Mucosa of rectum (tissue), 2 donors: ENCODE data around the gene ZNF483.
A peak's percentile ranks its signal among the peaks of the same experiment; 100 is the strongest.
"Not testable (repeated sequence)": the region's sequence is repeated elsewhere in the genome, so short reads cannot be mapped to it uniquely, and the experiment has no call there.

ENCODE experiments used
- H3K27ac ChIP-seq, 2 donors: one replicate each; pipeline ENCODE4 v1.7.0; 2013; ENCODE audit warnings: inconsistent platforms in 2 of 2, low read depth in 2 of 2, low read length in 2 of 2
- H3K27me3 ChIP-seq, 2 donors: one replicate each; pipeline ENCODE4 v1.7.0; 2013; ENCODE audit warnings: low read length in 2 of 2; ENCODE audit not compliant: control insufficient read depth in 2 of 2, insufficient read depth in 2 of 2
- H3K36me3 ChIP-seq, 2 donors: one replicate each; pipeline ENCODE4 v1.7.0; 2013; ENCODE audit warnings: low read length in 2 of 2; ENCODE audit not compliant: control insufficient read depth in 2 of 2, insufficient read depth in 2 of 2
- H3K4me1 ChIP-seq, 2 donors: one replicate each; pipeline ENCODE4 v1.7.0; 2013; ENCODE audit warnings: low read length in 2 of 2, mild to moderate bottlenecking in 1 of 2; ENCODE audit not compliant: control insufficient read depth in 2 of 2, insufficient read depth in 2 of 2
- H3K4me3 ChIP-seq, 2 donors: one replicate each; pipeline ENCODE4 v1.7.0; 2013; ENCODE audit warnings: low read length in 2 of 2
- H3K9ac ChIP-seq, 2 donors: one replicate each; pipeline ENCODE4 v1.7.0; 2013; ENCODE audit warnings: low read length in 2 of 2, low read depth in 1 of 2, mild to moderate bottlenecking in 1 of 2
- H3K9me3 ChIP-seq, 2 donors: one replicate each; pipeline ENCODE4 v1.7.0; 2013; ENCODE audit warnings: low read length in 2 of 2; ENCODE audit not compliant: control insufficient read depth in 2 of 2
- donor health status: healthy.
- donor health status: Normal muscosa, but diverticular disease.

Gene ZNF483

DNA sequence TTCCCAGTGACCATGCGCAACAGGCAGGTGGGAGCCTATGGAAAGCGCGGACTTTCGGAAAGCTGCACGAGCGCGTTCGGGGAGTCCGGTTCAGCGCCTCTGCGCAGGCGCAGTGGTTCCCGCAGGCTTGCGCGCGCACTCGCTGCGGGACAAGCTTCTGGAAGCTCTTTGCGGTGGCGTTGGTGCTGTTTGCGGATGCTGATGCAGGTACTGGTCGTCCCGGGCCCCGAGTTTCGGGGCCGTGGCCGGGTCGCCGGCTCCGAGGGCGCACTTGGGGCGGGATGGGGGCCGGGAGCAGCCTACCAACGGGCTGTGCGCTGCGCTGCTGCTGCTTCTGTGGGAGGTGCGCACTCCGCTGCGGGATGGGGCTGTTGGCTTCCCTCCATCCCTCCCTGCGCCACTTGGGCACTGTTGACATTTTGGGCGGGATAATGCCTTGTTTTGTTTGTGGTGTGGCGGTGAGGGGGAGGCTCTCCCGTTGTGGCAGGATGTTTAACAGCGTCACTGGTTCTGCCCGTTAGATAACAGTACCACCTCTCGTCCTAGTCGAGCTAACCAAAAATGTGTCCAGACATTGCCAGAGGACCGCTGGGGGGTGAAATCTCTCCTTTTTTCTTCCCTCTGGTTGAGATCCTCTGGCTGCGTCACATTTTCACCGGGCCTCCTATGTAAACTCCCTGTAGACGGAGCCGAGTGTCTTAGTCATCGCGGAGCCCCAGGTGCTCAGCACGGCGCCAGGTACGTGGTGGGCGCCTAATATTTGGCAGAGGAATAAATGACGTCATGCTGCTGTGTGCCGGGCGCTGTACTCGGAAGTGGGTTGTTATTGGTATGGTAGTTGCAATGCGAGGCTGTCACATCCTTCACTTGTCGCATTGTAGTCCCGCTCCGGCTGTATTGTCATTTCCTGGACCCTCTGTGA lies at the start of gene ZNF483:
Gene ZNF483 (plus strand): TSS at position 124 of the 922 bp plus-strand sequence. CDS start 2,217 bp downstream, outside the sequence.
- peaks cover 8 to 9% of the 10 kb centered on the region in 2 donors for H3K4me1 ChIP-seq
- H3K27ac ChIP-seq, result peak within 1 kb of the TSS in 1 of 2 donors; percentile 23
- peaks cover 7 to 10% of the 10 kb centered on the region in 2 donors for H3K27me3 ChIP-seq
- H3K4me3 ChIP-seq, result peak within 1 kb of the TSS; percentile 57 to 87
- H3K9me3 ChIP-seq, result no peaks in the 10 kb centered on the region
- H3K9ac ChIP-seq, result peak within 1 kb of the TSS; percentile 52 to 70
- no peaks in the 10 kb centered on the region for H3K36me3 ChIP-seq

DNA sequence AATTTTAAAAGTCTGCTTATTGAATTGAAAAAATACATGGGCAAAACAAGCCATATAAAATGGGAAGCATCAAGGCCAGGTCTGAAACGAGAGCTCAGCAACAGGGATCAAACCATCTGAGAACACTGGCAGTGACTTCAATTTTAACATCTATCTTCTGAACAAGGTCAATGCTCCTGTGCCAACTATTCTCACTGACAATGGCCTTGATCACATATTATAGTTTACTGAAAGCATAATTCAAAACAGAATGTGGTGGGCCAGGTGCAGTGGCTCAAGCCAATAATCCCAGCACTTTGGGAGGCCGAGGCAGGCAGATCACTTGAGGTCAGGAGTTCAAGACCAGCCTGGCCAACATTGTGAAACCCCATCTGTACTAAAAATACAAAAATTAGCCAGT lies 49.8 kb upstream of the ZNF483 start:
- no peaks in the 10 kb centered on the region for H3K9me3 ChIP-seq
- H3K9ac ChIP-seq, result no peak overlapping the region
- H3K4me3 ChIP-seq, result no peak overlapping the region
- H3K27ac ChIP-seq, result no peak overlapping the region
- H3K27me3 ChIP-seq, result no peaks in the 10 kb centered on the region
- peaks cover 9 to 14% of the 10 kb centered on the region in 2 donors for H3K4me1 ChIP-seq
- no peaks in the 10 kb centered on the region for H3K36me3 ChIP-seq

DNA sequence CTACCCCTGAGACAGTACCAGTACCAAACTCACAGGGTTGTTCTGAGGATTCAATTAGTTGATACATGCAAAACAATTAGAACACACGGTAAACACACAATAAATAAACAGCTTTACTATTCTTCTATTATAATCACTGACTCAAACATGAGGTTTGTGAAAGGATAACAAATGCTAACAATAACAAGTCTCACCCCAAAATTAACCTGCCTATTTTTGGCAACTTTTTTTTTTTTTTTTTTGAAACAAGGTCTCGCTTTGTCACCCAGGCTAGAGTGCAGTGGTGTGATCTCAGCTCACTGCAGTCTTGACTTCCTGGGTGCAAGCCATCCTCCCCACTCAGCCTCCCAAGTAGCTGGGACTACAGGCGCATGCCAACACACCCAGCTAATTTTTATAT lies 47.3 kb upstream of the ZNF483 start:
- H3K4me1 ChIP-seq, result peaks cover 9 to 10% of the 10 kb centered on the region in 2 donors

DNA sequence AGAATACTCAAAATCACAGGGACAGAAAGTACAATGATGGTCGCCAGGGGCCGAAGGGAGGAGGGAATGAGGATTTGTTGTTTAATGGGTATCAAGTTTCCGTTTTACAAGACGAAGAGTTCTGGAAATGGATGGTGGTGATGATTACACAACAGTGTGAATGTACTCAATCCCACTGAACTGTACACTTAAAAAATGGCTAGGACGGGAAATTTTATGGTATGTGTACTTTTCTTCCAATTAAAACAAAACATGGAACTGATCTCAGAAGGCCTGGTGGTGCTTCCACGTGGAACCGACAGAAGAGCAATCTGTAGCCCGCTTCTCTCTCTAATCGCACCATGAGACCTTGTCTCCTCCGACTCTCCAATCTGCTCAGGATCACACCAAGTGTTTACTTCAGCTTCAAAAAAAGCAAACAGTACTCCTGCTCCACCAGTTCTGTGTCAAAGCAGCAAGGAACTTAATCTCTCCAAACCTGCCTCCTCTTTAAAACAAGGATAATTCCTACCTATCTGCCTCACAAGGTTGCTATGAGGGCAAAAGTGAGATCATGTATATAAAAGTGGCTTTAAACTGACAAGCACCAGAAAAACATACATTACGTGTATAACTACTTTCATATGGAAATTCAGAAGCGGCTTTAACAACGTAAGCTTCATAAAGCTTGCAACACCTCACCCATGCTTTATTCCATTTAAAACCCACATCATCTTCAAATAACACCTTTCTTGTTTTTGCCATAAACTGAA lies 42.9 kb upstream of the ZNF483 start:
- Histone ChIP-seq H3K4me3 (peak overlapping the region; percentile 88 to 92), H3K27me3 (no peaks in the 10 kb centered on the region), H3K9me3 (no peaks in the 10 kb centered on the region), H3K9ac (peak overlapping the region; percentile 9 to 78), H3K36me3 (no peaks in the 10 kb centered on the region), H3K27ac (peak overlapping the region; percentile 84 to 96), H3K4me1 (peaks cover 9 to 10% of the 10 kb centered on the region in 2 donors)

More for the DNA sequence above, 47.3 kb upstream of the ZNF483 start:
- H3K4me3 ChIP-seq, result no peak overlapping the region
- H3K9me3 ChIP-seq, result no peaks in the 10 kb centered on the region
- no peak overlapping the region for H3K9ac ChIP-seq
- H3K27ac ChIP-seq, result no peak overlapping the region
- H3K27me3 ChIP-seq, result no peaks in the 10 kb centered on the region
- no peaks in the 10 kb centered on the region for H3K36me3 ChIP-seq

DNA sequence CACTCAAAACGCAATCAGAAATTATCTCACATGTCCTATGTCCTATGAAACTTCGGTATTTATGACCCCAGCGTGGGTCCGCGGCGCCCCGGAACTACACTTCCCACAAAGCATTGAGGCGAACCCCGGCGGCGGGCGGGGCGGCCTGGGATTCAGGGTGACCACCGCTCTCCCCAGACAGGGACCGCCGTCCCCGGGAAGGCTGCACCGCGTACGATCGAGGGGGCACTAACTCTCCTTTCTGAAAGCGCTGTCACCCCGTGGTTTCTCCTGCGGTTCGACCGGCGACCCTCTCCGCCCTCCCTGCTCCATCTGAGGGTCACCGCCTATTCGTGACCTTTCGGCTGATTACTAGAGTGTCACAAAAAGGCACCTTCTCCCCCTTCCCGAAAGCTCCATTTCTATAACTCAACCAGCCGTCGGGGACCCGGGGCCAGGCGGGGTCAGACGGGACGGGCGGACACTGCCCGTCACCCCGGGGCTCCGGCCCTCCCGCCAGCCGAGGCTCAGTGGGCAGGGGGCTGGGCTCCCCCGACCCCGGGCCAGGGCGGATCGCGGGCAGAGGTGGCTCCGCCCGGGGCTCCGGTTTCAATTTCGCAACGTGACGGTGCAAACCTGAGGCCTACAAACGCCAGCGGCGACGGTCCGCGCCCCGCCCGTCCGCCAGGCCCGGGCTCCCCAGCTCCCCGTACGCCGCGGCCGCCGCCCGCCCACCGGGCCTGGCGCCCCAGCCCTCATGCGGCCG lies 42.1 kb upstream of the ZNF483 start:
- Histone ChIP-seq H3K9ac (peak overlapping the region; percentile 78 to 79), H3K27me3 (no peaks in the 10 kb centered on the region), H3K4me3 (peak overlapping the region; percentile 88 to 92), H3K9me3 (no peaks in the 10 kb centered on the region), H3K36me3 (no peaks in the 10 kb centered on the region), H3K4me1 (peaks cover 9 to 10% of the 10 kb centered on the region in 2 donors), H3K27ac (peak overlapping the region; percentile 84 to 96)

DNA sequence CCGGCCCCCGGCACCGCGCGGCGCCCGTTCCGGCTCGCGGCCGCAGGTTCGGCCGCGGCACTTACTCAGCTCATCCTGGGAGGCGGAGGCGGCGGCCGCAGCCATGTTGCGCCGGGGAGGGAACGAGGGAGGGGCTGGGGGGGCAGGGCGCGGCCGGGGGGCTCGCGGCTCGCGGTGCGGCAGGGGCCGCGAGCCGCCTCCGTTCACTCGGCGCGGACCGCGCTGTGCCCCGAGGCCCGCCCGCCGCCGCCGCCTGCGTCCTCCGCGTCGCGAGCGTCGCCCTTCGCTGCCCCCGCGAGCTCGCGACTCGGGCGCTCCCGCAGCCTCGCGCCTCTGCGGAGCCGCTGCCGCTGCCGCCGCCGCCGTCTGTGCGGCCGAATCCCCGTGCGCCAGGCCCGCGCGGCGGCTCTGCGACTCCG lies 41.5 kb upstream of the ZNF483 start:
- H3K4me3 ChIP-seq, result peak overlapping the region; percentile 88 to 92
- peak overlapping the region; percentile 84 to 96 for H3K27ac ChIP-seq
- H3K9ac ChIP-seq, result peak overlapping the region in 1 of 2 donors; percentile 78
- peaks cover 9 to 10% of the 10 kb centered on the region in 2 donors for H3K4me1 ChIP-seq
- H3K27me3 ChIP-seq, result no peaks in the 10 kb centered on the region
- H3K36me3 ChIP-seq, result no peaks in the 10 kb centered on the region
- H3K9me3 ChIP-seq, result no peaks in the 10 kb centered on the region

DNA sequence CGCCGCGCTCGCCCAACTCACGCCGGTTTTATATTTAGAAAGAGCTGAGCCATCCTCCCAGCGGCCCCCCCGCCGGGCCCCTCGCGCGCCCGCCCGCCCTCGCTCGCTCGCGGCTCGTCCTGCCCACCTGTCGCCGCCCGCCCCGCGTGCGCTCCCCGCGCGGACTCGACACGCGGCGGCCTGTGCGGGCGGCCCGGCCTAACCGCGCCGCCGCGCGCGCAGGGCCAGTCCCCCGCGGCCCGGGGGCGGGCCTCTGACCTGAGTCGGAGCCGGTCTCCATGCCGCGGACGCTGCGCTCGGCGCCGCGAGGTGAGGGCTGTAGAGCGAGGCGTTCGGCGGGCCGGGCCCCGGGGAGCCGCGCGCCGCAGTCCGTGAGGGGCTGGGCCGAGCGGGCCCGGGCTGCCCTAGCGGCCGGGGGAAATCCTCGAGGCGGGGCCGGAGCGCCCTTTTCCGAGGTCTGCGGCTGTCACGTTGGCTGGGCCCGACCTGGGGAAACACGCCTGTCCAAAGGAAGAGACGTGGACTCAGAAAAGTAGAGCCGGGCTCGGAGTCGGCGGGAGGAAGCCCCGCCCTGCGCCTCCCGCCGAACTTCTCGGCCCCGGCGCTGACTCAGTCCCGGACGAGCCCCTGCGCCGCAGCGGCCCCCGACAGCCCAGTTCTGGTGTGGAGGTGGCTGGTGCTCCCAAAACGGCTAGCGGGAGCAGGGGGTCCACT lies 41.0 kb upstream of the ZNF483 start, which contains the start of gene ECPAS:
Gene ECPAS (minus strand): TSS at position 526 of the 714 bp plus-strand sequence. CDS start 11,465 bp downstream, outside the sequence.
- Histone ChIP-seq H3K9me3 (no peaks in the 10 kb centered on the region), H3K27ac (peak within 1 kb of the TSS; percentile 84 to 96)

DNA sequence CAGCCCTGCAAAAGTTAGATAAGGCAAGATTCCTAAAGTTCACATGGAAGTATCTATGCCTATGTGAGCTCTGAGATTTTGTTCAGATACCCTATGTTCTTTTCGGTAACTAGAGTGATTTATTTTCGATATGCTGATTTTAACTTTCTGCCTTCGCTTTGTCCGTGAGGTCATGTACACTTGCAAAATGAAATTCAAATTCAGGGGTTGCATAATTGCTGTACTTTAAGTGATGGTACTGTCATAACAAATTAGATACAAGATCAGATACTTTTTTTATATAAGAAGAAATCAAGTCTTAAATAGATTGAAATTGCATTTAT lies 40.4 kb upstream of the ZNF483 start:
- peak overlapping the region; percentile 78 to 91 for H3K9ac ChIP-seq
- no peaks in the 10 kb centered on the region for H3K36me3 ChIP-seq
- H3K4me3 ChIP-seq, result peak overlapping the region; percentile 91 to 92
- H3K9me3 ChIP-seq, result no peaks in the 10 kb centered on the region
- no peaks in the 10 kb centered on the region for H3K27me3 ChIP-seq
- peaks cover 9 to 10% of the 10 kb centered on the region in 2 donors for H3K4me1 ChIP-seq
- H3K27ac ChIP-seq, result peak overlapping the region; percentile 84 to 96

More for the DNA sequence above, 41.0 kb upstream of the ZNF483 start, which contains the start of gene ECPAS:
- Histone ChIP-seq H3K4me1 (peaks cover 9 to 10% of the 10 kb centered on the region in 2 donors), H3K36me3 (no peaks in the 10 kb centered on the region), H3K4me3 (peak within 1 kb of the TSS; percentile 91 to 92), H3K9ac (peak within 1 kb of the TSS; percentile 78 to 91), H3K27me3 (no peaks in the 10 kb centered on the region)

DNA sequence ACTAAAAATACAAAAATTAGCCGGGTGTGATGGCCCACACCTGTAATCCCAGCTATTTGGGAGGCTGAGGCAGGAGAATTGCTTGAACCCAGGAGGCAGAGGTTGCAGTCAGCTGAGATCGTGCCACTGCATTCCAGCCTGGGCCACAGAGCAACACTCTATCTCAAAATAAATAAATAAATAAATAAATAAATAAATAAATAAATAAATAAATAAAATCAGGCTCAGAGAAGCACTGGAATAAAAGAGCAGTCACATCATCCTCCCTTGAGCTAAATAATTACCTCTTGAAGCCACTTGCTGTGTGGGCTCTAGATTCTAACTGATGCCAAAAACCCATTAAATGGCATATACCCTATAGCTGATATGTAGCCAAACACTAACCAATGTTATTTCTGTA lies 27.8 kb upstream of the ZNF483 start:
- not testable (repeated sequence) for H3K9me3 ChIP-seq, H3K36me3 ChIP-seq, H3K4me1 ChIP-seq, H3K4me3 ChIP-seq, H3K27me3 ChIP-seq, H3K9ac ChIP-seq, H3K27ac ChIP-seq
